Activated CD4-positive, alpha-beta T cell treated with anti-CD3 and anti-CD28 coated beads for 36 hours (primary cell): ENCODE data around the gene PTK7. TPM values are rescaled to one million over a fixed set of nuclear protein-coding genes. Genes with fewer than 3 reads are reported as not detected.
"Not testable (repeated sequence)": the region's sequence is repeated elsewhere in the genome, so short reads cannot be mapped to it uniquely, and the experiment has no call there.

Experiments
- ATAC-seq: fragments of 200-7000 bp; cut with Tn5 transposase; one replicate; pipeline ENCODE4 v1.10.0; 2021; ENCODE audit warnings: mild to moderate bottlenecking, moderate library complexity
- CTCF ChIA-PET: fragments of 350-600 bp; sonication (Branson Sonifier 250); formaldehyde crosslinking; loops from one replicate; lab custom pipeline; 2021; ENCODE audit warnings: antibody characterized with exemption; lab: Charles Lee
- POLR2A ChIA-PET: fragments of 350-600 bp; sonication (Branson Sonifier 250); formaldehyde crosslinking; loops from one replicate; lab custom pipeline; 2021; ENCODE audit warnings: antibody characterized with exemption, inconsistent platforms; lab: Charles Lee
- DNase-seq: peaks from one replicate; pipeline ENCODE4 v3.0.0-alpha.2; 2020
- H3K27ac Mint-ChIP-seq: one replicate; pipeline ENCODE4 v1.8.0; 2021; ENCODE audit warnings: mixed read lengths
- H3K27me3 Mint-ChIP-seq: one replicate; pipeline ENCODE4 v1.8.0; 2021; ENCODE audit warnings: mixed read lengths
- H3K36me3 Mint-ChIP-seq: one replicate; pipeline ENCODE4 v1.8.0; 2021; ENCODE audit warnings: low read depth, mixed read lengths
- H3K4me1 Mint-ChIP-seq: one replicate; pipeline ENCODE4 v1.8.0; 2021; ENCODE audit warnings: mixed read lengths
- H3K4me3 Mint-ChIP-seq: one replicate; pipeline ENCODE4 v1.8.0; 2021; ENCODE audit warnings: mild to moderate bottlenecking, moderate library complexity, mixed read lengths
- H3K9me3 Mint-ChIP-seq: one replicate; pipeline ENCODE4 v1.8.0; 2021; ENCODE audit warnings: low read depth, mixed read lengths
- intact Hi-C, 2 experiments: fragments of 100-400 bp; cut with DNase I in 1 of 2; cut with micrococcal nuclease in 1 of 2; formaldehyde crosslinking; loops; one replicate each; pipeline versions ENCODE4 v1.14.2 to v1.15.1; 2022 to 2024; cut with DNase I, micrococcal nuclease
- total RNA-seq, 2 experiments: library from RNA; stranded (reverse); gene quantifications; one replicate each; pipeline ENCODE4 v1.2.3, GENCODE V29; 2021

The PTK7 gene
- total RNA-seq, 2 experiments from 2014 or later, result 4.1 to 4.6 TPM

DNA sequence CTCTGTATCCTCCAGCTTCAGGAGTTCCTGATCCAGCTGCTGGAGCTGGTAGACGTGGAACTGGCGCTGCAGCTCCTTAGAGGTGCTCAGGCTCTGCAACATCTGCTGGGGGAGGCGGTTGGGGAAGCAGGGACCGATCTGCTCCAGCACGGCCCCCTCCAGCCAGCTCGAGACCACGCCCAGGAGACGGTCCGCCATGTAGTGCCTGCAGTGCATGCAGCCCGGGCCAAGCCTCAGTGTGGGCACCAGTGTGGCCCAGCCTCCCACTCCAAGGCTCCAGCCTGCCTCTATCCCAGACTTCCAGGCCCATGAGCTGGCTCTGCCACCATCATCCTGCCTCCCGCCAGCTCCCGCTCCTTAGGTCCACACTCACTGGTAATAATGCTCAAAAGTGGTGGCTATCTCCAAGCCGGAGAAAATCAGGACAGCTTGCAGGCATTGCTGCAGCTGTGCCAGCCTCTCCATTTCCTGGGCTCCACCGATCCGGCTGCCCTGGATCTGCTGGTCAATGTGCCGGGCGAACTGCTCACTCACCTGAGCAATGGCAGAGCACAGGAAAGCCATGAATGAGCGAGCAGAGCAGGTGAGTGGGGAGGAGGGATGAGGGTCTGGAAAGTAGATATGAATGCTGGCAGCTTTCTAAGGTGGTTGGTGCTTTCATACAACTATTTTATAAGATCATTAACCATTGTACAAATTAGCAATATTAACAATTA is 35.4 kb upstream of the PTK7 start:
- intact Hi-C loops, result no loop called here
- no peak for DNase-seq
- Mint-ChIP-seq H3K9me3 (no peaks in the 10 kb centered on the region), H3K4me3 (no peak overlapping the region), H3K27ac (no peak overlapping the region), H3K27me3 (no peaks in the 10 kb centered on the region), H3K36me3 (peaks cover 21% of the 10 kb centered on the region), H3K4me1 (no peaks in the 10 kb centered on the region)
- ATAC-seq, result no peak
- POLR2A ChIA-PET, result no interaction called here
- CTCF ChIA-PET, result interaction anchor here (0.5 to 1.6 kb wide), 3 partner anchors 10 to 223 kb away, joined by 3 to 4 read pairs (median 3); no protein-coding TSS in a partner anchor

DNA sequence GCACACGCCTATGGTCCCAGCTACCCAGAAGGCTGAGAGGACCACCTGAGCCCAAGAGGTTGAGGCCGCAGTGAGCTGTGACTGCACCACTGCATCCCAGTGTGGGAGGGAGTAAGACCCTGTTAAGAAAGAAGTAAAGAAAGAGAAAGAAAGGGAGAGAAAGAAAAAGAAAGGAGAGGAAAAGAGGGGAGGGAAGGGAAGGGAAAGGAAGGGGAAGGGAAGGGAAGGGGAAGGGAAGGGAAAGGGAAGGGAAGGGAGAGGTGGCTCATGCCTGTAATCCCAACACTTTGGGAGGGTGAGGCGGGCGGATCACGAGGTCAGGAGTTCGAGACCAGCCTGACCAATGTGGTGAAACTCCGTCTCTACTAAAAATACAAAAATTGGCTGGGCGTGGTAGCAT is 34.6 kb upstream of the PTK7 start:
- H3K27me3 Mint-ChIP-seq, H3K9me3 Mint-ChIP-seq, H3K27ac Mint-ChIP-seq, H3K4me1 Mint-ChIP-seq, ATAC-seq, intact Hi-C loops, H3K4me3 Mint-ChIP-seq, DNase-seq, POLR2A ChIA-PET: not testable (repeated sequence)
- CTCF ChIA-PET, result interaction anchor here (0.5 to 1.2 kb wide), 3 partner anchors 9 to 300 kb away, joined by 3 read pairs; no protein-coding TSS in a partner anchor
- peaks cover 19% of the 10 kb centered on the region for H3K36me3 Mint-ChIP-seq

DNA sequence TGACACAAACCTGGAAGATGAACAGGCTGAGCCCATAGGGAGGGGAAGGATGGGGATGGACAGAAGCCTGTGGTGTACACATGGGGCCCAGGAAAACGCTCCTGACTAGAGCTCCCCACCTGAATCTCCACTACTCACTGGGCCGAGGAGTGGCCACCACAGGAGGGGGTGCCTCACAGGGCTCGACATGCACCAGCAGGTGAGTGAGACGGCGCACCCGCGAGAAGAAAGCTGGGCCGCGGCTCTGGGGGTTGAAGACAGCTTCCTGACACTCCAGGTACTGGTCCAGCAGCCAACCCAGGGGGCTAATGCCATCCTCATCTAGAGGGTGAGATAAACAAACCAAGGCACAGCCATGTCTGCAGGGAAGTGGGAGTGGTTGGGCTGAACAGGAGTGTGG is 32.8 kb upstream of the PTK7 start:
- Mint-ChIP-seq H3K9me3 (no peaks in the 10 kb centered on the region), H3K27ac (no peak overlapping the region), H3K4me3 (no peak overlapping the region), H3K27me3 (no peaks in the 10 kb centered on the region), H3K4me1 (no peaks in the 10 kb centered on the region), H3K36me3 (peaks cover 16% of the 10 kb centered on the region)
- ATAC-seq (no peak), DNase-seq (no peak)
- intact Hi-C loops, result no loop called here
- ChIA-PET CTCF (no interaction called here), POLR2A (interaction anchor here (0.6 kb wide), 1 partner anchor 150 kb away, joined by 5 read pairs; no protein-coding TSS in a partner anchor)

DNA sequence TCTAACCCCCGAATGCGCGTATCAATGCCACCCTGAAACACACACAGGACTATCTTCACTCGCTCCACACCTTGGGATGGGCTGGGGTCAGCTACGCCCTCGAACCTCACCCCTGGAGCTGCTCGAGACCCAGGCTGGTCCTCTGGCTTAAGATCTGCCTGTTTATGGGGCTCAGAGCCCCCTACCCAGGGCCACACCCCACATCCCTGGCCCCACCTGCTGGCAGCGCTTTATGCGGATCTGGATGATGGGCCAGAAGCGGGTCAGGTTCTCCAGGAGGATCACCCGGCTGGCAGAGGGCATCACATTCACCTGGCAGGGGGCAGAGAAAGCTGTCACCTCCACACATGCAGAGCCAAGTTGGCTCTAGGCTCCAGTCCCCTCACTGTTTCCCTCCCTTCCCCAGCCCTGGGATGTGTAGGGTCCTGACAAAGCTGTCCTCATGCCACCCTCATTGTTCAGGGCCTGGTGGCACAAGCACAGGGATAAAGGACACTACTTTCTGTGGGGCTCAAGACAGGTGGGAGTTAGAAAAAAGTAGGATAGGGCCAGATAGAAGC is 30.7 kb upstream of the PTK7 start:
- Mint-ChIP-seq H3K4me3 (no peak overlapping the region), H3K27ac (no peak overlapping the region), H3K27me3 (no peaks in the 10 kb centered on the region), H3K9me3 (no peaks in the 10 kb centered on the region), H3K4me1 (peaks cover under 1% of the 10 kb centered on the region), H3K36me3 (peaks cover 25% of the 10 kb centered on the region)
- DNase-seq (no peak), ATAC-seq (no peak)
- ChIA-PET CTCF (interaction anchor here (0.7 kb wide), 1 partner anchor 69 kb away, joined by 3 read pairs; no protein-coding TSS in a partner anchor), POLR2A (no interaction called here)
- intact Hi-C loops, result no loop called here

DNA sequence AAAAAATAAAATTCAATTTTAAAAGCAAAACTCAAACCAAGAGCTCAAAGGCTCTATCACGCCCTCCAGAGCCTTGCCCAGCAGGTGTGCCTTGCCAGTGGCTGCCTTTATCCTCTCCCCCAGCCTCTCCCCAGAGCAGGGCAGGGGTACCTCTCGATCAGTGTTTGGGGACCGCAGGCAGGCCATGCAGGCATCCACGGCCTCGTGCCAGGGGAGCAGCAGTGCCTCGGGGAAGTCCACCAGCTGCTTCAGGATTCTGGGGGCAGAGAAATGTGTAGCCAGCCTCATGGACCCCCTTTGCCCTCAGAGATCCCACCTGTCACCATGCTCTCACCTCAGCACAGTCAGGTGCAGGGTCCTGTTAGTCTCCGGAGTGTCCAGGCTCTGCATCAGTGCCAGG is 28.1 kb upstream of the PTK7 start:
- ATAC-seq (no peak), DNase-seq (no peak)
- ChIA-PET POLR2A (interaction anchor here (0.7 to 0.9 kb wide), 2 partner anchors 11 kb away, joined by 3 read pairs; partner anchors contain the start of genes KLC4 and MRPL2), CTCF (interaction anchor here (1.1 kb wide), 1 partner anchor 35 kb away, joined by 3 read pairs; the partner anchor contains the start of gene MEA1)
- no peak overlapping the region for H3K4me3 Mint-ChIP-seq
- no peak overlapping the region for H3K27ac Mint-ChIP-seq
- peaks cover 28% of the 10 kb centered on the region for H3K36me3 Mint-ChIP-seq
- intact Hi-C loops, result no loop called here
- no peaks in the 10 kb centered on the region for H3K9me3 Mint-ChIP-seq
- no peaks in the 10 kb centered on the region for H3K27me3 Mint-ChIP-seq
- peaks cover 22% of the 10 kb centered on the region for H3K4me1 Mint-ChIP-seq

DNA sequence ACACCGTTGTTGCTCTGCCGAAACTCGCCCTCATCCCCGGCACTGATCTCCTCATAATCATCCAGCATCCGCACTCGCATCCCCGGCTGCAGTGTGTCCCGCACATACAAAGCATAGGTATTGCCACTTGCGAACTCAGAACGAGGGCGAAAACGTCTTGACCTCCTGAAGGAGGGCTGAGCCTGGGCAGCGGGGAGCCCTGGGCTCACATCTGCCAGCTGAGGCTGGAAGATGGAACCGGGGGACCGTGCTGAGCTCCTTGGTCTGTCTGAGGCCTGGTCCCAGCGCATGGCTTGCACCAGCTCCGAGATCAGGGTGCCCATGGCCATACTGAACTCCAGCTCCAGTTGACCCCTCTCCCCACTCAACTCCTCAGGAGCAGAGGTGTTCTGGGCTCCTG is 25.1 kb upstream of the PTK7 start:
- H3K36me3 Mint-ChIP-seq, result peaks cover 33% of the 10 kb centered on the region
- DNase-seq, result no peak
- no peak for ATAC-seq
- peaks cover 32% of the 10 kb centered on the region for H3K4me1 Mint-ChIP-seq
- no peak overlapping the region for H3K27ac Mint-ChIP-seq
- intact Hi-C loops, result loop anchor here in 1 of 2 experiments (5.0 to 10.0 kb wide), 4 partner anchors 426 to 1266 kb away; partner anchors contain the start of genes POLH, PRICKLE4, TJAP1 and TOMM6
- H3K9me3 Mint-ChIP-seq, result no peaks in the 10 kb centered on the region
- ChIA-PET POLR2A (no interaction called here), CTCF (interaction anchor here (0.5 to 1.4 kb wide), 3 partner anchors 10 to 151 kb away, joined by 3 read pairs; no protein-coding TSS in a partner anchor)
- no peaks in the 10 kb centered on the region for H3K27me3 Mint-ChIP-seq
- H3K4me3 Mint-ChIP-seq, result no peak overlapping the region

DNA sequence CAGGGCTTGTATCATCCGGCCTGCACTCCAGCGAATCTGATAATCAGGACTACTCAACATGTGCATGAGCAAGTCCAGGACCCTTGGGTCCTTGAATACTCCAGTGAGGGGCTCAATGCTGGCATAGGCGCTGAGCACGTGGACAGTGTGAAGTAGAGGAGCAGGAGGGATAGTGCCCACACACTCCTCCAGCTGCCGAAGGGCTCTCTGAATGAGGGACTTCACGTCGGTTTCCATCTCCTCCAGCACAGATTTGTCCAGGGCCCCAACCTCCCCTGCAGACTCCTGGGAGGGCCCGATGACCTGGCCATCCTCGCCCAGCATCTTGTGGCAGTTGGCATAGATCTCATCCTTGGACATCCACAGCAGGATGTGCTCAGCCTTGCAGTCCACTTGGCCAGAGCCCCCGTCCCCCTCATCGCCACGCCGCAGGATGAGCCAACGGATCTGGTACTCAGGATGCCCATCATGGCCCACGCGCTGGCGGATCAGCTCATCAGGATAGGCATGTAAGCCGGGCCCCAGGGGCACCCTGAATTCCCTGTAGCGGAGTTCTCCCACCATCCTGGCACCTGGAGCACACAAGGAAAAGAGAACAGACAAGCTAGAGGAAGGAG is 23.8 kb upstream of the PTK7 start:
- Mint-ChIP-seq H3K9me3 (no peaks in the 10 kb centered on the region), H3K27ac (peak overlapping the region; percentile 97), H3K4me3 (peak overlapping the region; percentile 99), H3K27me3 (no peaks in the 10 kb centered on the region), H3K4me1 (peaks cover 32% of the 10 kb centered on the region), H3K36me3 (peaks cover 35% of the 10 kb centered on the region)
- intact Hi-C loops, result loop anchor here in 1 of 2 experiments (2.0 to 10.0 kb wide), 5 partner anchors 152 to 1268 kb away; partner anchors contain the start of genes POLH, PRICKLE4, TJAP1 and TOMM6
- CTCF ChIA-PET, result interaction anchor here (0.6 kb wide), 1 partner anchor 1251 kb away, joined by 4 read pairs; no protein-coding TSS in a partner anchor
- POLR2A ChIA-PET, result no interaction called here
- DNase-seq, result no peak
- no peak for ATAC-seq

DNA sequence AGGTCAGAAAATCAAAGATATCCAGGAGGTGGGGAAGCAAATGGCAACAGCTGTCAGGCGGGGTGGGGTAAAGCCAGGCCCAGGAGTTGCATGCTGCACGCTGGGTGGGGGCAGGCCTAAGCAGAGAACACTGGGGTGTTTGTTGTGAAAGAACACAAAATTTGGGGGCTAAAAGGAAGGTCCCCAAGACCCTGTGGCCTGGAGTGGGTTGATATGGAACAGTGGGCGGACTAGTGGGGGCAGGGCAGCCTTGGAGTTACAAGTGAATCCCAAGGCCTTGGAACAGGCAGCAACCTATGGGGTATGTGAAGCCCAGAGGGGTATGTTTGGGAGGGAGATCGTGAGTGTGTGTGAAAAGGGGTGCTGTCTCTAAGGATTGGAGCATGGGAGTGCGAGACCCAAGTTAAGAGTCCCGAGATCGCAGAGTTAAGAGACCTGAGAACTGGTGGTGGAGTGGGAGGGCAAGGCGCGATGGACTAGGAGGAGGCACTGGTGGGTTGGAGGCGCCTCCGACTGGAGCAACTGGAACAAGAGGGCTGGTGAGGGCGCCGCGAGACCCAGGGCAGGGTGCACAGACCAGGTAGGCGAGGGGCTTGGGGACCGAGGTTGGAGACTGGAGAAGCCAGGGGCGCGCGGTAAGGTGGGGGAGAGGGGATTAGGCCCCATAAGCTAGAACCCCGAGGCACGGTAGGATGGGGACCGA is 23.1 kb upstream of the PTK7 start:
- CTCF ChIA-PET, result interaction anchor here (0.5 to 1.5 kb wide), 5 partner anchors 24 to 1251 kb away, joined by 3 to 5 read pairs (median 4); partner anchors contain the start of gene RRP36
- Mint-ChIP-seq H3K27ac (peak overlapping the region; percentile 97), H3K27me3 (no peaks in the 10 kb centered on the region), H3K36me3 (peaks cover 37% of the 10 kb centered on the region), H3K4me3 (peak overlapping the region; percentile 99), H3K9me3 (no peaks in the 10 kb centered on the region), H3K4me1 (peaks cover 36% of the 10 kb centered on the region)
- POLR2A ChIA-PET, result interaction anchor here (1.1 kb wide), 1 partner anchor 123 kb away, joined by 3 read pairs; the partner anchor contains the start of gene CNPY3
- intact Hi-C loops, result loop anchor here (1.0 to 10.0 kb wide), 11 partner anchors 39 to 1268 kb away; partner anchors contain the start of genes PPP2R5D (in 2 of the 2), CNPY3 (in 1 of the 2), KLHDC3 (in 1 of the 2) and PEX6 (in 1 of the 2)
- ATAC-seq, result peak; percentile 24
- peak; percentile 42 for DNase-seq

DNA sequence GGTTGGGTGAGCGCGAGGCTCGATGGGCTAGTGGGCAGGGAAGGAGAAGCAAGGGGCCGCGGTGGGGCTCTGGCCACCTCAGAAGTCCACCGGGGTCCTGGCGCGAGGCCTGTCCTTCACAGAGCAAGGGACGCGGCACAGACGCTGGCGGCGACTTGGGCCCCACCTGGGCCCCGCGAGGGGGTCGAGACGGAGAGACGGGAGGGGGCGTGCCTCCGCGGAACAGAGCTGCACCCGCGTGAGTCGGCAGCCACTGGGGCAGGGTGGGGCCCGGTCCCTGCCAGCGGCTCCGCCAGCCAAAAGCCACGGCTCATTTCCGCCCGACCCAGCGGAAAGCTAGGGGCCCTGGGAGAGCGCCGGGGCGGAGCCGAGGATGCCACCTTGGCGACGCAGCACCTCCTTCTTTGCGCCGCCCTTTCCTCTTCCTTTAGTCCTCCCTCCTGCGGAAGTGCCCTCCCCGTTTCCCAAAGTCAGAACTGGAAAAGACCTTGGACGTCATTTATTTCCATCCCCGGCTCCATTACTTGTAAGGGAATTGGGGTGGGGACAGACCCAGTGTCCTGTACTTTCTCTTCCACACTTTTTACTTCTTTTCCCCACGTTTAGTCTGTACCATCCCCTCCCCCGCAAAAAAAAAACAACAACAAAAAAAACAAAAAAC is 22.4 kb upstream of the PTK7 start, which contains the start of gene CUL7:
Gene CUL7 (minus strand): TSS at position 307 of the 661 bp plus-strand sequence. CDS start 1,063 bp downstream, outside the sequence.
- no peaks in the 10 kb centered on the region for H3K27me3 Mint-ChIP-seq
- ChIA-PET POLR2A (interaction anchor here (0.6 to 1.1 kb wide), 7 partner anchors 14 to 458 kb away, joined by 3 to 9 read pairs (median 4); partner anchors contain the start of genes CNPY3 and PEX6), CTCF (interaction anchor here (0.5 to 1.5 kb wide), 7 partner anchors 25 to 492 kb away, joined by 3 to 5 read pairs (median 3); partner anchors contain the start of genes KLHDC3, RRP36 and UBR2)
- peak; percentile 99 for ATAC-seq
- peak within 1 kb of the TSS; percentile 99 for H3K4me3 Mint-ChIP-seq
- H3K27ac Mint-ChIP-seq, result peak within 1 kb of the TSS; percentile 97
- DNase-seq, result peak; percentile 96
- intact Hi-C loops, result loop anchor here (1.0 to 10.0 kb wide), 11 partner anchors 39 to 1269 kb away; partner anchors contain the start of genes PPP2R5D (in 2 of the 2), CNPY3 (in 1 of the 2), KLHDC3 (in 1 of the 2) and PEX6 (in 1 of the 2)
- H3K9me3 Mint-ChIP-seq, result no peaks in the 10 kb centered on the region
- H3K4me1 Mint-ChIP-seq, result peaks cover 43% of the 10 kb centered on the region
- H3K36me3 Mint-ChIP-seq, result peaks cover 37% of the 10 kb centered on the region
